Frontal cortex (tissue), 4 donors: ENCODE data around the gene PSME4. TPM values are rescaled to one million over a fixed set of nuclear protein-coding genes. Genes with fewer than 3 reads are reported as not detected.
A peak's percentile ranks its signal among the peaks of the same experiment; 100 is the strongest.
"Not testable (repeated sequence)": the region's sequence is repeated elsewhere in the genome, so short reads cannot be mapped to it uniquely, and the experiment has no call there.

Experiments
- DNase-seq, 2 donors: peaks; one replicate each; pipeline ENCODE4 v3.0.0; 2012; ENCODE audit warnings: low spot score in 2 of 2
- FAIRE-seq: peaks from 2 replicates; lab custom pipeline; 2012; peaks lifted over from hg19 to GRCh38; lab: Jason Lieb, UNC
- total RNA-seq: library from RNA; depleted of rRNA; stranded (reverse); fragments of >200 nt; gene quantifications from one replicate; pipeline ENCODE4 v1.2.3, GENCODE V29; 2014
- donor health status: control.
- donor health status: control.
- donor health status: control.

The PSME4 gene
- total RNA-seq, 1 donor from 2014 or later: 31.8 TPM

DNA sequence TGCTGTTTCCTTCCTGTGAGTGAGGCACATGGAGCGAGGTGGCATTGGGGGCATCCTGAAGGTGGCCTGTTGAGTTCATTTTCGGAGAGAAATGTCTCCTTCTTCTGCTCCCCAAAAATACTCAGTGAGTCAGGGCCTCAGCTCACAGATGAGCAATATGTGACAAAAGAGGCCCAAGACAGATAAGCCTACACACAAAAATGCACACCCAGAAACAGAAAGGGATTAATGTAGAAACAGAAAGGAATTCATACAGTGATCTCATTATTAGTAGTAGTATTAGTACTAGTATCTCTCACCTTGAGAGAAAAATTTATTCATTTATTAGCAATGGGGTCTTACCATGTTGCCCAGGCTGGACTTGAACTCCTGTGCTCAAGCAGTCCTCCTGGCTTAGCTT, 116.1 kb downstream of the PSME4 start:
- DNase-seq: no peak
- no peak for FAIRE-seq

DNA sequence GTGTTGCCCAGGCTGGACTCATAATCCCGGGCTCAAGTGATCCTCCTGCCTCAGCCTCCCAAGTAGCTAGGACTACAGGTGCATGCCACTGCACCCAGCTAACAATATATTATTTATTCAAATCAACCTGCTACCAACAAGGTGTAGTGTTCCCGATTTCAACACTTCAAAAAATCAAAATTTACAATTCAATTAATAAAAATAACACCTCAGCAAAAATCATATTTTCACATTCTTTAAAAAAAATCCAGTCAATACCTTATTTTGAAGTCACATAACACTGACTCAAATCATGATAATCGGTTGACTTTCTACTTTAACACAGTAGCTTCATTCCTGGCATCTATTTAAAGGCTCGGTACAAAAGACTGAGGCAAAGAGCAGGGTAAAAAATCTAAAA, 118.3 kb downstream of the PSME4 start:
- FAIRE-seq (no peak), DNase-seq (no peak)

DNA sequence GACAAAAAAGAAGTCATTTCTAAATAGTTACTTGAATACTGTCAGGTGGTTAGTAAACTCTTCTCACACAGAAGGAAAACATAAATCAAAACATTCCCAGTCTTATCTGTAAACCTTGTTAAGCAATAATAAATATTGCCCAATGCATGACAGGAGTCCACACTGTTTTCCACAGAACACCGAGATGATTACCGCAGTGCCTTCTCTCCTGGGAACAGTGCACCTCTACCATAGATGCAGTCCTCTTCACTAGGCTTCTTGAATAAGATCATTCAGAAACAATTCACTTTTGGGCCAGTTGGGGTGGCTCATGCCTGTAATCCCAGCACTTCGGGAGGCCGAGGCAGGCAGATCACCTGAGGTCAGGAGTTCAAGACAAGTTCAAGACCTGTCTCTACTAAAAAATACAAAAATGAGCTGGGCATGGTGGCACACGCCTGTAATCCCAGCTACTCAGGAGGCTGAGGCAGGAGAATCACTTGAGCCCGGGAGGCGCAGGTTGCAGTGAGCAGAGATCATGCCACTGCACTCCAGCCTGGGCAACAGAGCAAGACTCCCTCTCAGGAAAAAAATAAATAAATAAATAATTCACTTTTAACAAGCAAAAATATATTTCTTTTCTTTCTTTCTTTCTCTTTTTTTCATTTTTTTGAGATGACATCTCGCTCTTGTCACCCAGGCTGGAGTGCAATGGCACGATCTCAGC, 119.6 kb downstream of the PSME4 start:
- not testable (repeated sequence) for FAIRE-seq

DNA sequence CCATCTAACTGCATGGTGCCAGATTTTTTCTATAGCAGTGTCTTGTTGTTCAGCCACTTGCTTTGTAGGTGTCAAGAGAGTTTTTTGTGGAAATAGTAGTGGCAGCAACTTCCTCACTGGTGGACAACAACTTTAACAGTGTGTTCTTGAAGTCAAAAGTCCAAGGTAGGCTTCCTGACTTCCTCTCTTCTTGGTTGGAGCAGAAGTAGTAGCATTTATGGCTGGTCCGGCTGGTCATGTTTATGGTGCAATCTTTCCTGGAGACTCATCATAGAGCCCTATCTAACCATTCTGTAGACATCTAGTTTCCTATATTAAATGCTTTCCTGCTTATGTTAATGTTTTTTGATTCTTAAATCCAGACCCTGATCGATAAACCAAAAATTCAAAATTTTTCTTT, 122.7 kb downstream of the PSME4 start:
- FAIRE-seq: no peak
- no peak for DNase-seq

More for the DNA sequence above, 119.6 kb downstream of the PSME4 start:
- DNase-seq: not testable (repeated sequence)

DNA sequence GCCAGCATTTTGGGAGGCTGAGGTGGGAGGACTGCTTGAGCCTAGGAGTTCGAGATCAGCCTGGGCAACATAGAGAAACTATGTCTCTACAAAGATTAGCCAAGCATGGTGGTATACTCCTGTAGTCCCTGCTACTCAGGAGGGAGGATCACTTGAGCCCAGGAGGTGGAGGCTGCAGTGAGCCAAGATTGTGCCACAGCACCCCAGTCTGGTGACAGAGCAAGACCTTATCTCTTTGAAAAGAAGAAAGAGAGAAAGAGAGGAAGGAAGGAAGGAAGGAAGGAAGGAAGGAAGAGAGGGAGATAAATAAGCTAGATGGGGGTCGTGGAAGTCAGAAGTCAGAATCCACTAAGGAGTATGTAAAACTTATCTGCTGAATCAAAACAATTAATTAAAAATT, 127.2 kb downstream of the PSME4 start:
- FAIRE-seq (no peak), DNase-seq (no peak)

DNA sequence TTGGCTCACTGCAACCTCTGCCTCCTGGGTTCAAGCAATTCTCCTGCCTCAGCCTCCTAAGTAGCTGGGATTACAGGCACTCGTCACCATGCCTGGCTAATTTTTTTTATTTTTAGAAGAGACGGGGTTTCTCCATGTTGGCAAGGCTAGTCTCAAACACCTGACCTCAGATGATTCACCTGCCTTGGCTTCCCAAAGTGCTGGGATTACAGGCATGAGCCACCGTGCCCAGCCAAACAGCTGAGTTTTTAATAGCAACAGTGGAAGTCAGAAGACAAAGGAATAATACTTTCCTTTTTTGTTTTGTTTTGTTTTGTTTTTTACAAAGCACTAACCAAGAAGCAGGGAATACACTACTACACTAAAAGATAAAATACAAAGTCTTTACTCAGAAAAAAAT, 127.9 kb downstream of the PSME4 start:
- FAIRE-seq: no peak
- no peak for DNase-seq

DNA sequence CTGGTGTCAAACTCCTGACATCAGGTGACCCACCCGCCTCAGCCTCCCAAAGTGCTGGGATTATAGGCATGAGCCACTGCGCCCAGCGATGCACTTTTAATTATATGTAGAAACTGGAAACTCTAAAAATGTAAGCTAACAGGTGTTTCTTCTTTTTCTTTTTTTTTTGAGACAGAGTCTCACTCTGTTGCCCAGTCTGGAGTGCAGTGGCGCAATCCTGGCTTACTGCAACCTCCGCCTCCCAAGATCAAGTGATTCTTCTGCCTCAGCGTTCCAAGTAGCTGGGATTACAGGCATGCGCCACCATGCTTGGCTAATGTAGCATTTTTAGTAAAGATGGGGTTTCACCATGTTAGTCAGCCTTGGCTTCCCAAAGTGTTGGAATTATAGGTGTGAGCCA, 129.1 kb downstream of the PSME4 start:
- not testable (repeated sequence) for FAIRE-seq, DNase-seq

DNA sequence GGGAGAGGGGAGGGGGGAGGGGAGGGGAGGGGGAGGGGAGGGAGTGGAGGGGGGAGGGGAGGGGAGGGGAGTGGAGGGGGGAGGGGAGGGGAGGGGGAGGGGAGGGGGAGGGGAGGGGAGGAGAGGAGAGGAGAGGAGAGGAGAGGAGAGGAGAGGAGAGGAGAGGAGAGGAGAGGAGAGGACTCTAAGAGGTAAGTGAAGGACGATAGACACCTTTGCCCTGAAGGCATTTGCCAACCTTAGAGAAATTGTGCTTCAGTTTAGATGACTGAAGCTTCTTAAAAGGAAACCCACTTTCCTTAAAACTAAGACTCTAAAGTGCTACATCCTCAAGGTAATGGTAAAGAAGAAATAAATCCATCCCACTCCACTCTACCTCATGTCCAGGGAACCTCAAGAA, 130.2 kb downstream of the PSME4 start:
- DNase-seq (no peak), FAIRE-seq (no peak)

DNA sequence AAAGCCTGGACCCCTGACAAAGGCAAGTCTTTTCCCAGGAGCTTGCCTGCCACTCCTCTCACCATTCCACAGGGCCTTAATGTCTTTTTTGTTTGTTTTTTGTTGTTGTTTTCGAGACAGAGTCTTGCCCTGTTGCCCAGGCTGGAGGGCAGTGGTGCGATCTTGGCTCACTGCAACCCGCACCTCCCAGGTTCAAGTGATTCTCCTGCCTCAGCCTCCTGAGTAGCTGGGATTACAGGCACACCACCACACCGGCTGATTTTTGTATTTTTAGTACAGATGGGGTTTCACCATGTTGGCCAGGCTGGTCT, 140.9 kb downstream of the PSME4 start:
- FAIRE-seq: not testable (repeated sequence)

DNA sequence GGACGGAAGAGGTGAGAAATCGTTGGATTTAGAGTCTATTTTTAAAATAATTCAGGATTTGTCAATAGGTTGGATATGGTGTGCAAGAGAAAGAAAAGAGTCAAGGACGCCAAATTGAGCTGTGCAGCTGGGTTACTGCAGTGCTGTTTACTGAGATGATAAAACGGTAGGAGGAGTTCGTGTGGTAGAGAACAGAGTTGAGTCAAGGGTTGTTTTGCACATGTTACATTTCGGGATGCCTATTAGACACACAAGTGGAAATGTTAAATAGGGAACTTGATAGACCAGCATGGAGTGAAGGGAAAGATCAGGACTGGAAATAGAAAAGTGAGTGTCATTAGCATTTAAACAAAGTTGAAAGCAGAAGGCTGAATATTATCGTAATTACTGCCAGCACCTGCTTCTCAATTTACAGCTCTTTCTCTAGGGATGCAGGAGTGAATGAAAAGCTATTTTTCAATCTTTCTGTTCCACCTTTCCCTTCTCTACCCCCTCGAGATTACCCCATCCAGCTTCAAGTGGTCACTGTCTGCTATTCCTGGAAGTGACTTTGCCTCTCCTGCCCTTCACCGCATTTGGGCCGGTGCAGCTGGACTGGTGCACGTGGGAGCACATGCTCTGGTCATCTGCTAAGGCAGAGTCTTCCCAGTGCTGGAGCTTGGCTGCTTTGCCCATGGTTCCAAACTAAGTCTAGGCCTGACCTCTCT, 141.4 kb downstream of the PSME4 start:
- DNase-seq (no peak), FAIRE-seq (no peak)

More for the DNA sequence above, 140.9 kb downstream of the PSME4 start:
- not testable (repeated sequence) for DNase-seq

DNA sequence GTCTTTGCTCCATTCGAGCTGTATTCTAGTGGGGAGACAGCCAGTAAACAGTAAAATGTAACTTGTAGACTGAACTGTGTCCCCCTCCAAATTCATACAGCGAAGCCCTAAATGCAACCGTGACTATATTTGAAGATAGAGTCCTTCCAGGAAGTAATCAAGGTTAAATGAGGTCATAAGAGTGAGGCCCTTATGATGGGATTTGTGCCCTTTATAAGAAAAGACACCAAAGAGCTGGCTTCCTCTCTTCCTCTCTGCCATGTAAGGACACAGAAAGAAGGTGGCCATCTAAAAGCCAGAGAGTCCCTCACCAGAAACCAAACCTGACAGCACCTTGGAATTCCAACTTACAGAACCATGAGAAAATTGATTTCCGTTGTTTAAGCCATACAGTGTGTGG, 142.5 kb downstream of the PSME4 start:
- DNase-seq (no peak), FAIRE-seq (no peak)

DNA sequence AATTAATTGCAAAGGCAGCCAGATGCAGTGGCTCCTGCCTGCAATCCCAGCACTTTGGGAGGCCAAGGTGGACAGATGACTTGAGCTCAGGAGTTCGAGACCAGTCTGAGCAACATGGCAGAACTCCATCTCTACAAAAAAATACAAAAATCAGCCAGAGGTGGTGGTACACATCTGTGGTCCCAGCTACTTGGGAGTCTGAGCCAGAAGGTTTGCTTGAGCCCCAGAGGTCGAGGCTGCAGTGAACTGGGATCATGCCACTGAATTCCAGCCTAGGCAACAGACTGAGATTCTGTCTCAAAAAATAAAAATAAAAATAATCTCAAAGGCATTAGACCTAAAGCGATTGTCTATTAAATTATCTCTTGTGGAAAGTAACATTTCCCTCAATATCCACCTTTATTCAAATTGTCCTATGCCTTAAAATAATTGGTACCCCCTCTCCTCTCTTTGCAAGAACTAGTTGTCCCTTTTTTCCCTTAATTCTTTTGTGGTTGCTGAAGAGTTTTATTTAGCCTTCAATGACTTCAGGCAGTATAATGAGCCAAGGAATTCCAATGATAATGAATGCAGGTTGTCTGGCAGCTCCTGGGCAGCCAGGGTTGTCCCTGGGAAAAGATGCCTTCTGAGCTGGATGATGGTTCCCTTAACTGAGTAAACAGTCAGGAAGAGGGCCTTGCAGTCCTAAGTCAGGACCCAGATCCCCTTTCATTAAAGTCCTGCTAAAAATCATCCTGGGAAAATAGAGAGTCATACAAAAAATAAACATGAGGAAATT, 143.2 kb downstream of the PSME4 start:
- DNase-seq (no peak), FAIRE-seq (no peak)

DNA sequence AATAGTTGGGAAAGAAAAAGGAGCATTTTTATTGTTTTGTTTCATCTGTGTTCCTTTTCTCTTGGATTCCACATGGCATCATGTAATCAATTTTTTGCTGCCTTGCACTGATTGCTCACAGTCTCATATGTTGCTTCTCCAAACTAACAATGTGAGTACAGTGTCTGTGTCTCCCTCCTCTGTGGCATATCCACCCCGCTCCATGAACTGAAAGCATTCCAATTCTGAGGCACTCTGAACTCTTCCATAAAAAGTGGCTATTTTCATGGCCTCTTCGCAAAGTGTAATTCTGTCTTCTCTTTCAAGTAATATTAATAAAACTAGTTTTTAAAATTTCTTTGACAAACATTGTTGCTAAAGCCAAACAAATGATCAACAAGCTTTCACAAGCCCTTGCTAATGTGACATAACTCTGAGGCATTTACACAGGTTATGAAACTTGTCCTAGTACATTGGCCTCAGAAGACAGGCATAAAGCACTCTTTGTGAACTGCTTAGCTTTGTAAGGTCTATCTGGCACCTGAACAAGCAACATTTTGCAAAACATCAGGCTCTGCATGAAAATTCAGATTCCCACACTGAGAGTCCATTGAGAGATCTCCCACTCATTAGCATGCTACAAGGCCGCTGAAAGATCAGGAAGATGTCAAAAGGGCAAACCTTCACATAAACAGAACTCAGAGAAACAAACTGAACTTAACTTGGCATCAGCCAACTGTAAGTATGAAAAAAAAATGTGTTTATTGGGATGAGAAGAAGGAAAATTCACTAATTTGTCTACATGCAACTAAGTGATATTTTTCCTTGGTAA, 144.0 kb downstream of the PSME4 start:
- no peak for FAIRE-seq
- DNase-seq: peak in 1 of 2 donors; percentile 20

DNA sequence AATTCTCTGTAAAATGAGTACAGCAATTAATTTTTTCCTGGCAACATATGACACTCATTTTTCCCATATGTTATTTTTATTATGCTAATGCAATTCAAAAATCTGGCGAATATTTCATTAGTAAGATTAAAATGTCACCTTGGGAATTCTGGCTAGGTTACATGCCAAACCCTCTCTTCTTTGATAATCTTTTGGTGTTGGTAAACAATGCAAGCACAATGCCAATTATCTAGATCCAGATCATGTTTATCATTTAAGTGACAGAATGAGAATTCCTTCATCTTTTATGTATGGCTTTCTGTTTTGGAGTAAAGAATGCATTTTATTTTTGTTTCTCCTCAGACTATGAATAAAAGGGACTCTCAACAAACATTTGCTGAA, 144.8 kb downstream of the PSME4 start:
- no peak for FAIRE-seq
- no peak for DNase-seq

DNA sequence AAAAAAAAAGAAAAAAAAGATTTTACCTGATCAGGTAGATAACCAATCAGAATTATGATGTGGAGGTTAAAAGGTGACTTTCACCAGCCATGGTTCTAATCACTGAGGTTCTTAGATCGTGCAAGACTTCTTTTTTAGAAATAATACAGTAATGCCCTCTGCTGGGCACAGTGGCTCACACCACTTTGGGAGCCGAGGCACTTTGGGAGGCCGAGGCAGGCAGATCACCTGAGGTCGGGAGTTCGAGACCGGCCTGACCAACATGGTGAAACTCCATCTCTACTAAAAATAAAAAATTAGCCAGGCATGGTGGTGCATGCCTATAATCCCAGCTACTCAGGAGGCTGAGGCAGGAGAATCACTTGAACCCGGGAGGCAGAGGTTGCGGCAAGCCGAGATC, 147.2 kb downstream of the PSME4 start:
- FAIRE-seq, DNase-seq: not testable (repeated sequence)

DNA sequence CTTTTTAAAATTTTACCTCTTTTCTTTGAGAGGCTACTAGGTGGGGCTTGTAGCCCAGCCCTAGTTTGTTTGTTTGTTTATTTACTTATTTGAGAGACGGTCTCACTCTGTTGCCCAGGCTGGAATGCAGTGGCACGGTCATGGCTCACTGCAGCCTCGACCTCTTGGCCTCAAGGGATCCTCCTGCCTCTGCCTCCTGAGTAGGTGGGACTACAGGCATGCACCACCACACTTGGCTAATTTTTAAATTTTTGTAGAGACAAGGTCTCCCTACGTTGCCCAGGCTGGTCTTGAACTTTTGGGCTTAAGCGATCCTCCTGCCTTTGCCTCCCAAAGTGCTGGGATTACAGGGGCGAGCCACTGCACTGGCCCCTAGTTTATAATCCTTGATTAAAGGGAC, 149.0 kb downstream of the PSME4 start:
- DNase-seq: no peak
- FAIRE-seq: no peak

DNA sequence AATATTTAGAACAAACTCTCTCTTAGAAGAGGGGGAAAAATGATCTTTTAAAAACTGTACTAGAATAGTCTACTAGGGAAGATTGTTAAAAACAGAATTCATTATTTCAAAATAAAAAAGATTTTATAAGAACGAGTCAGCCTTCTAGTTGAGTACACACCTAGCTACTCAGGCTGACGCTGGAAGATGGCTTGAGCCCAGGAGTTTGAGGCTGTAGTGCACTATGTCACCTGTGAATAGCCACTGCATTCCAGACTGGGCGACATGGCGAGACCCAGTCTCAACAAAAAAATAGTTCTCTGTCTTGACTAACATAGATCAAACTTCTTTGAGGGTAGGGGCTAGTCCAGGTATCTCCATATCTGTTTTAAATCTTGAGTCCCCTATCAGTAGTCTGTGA, 150.1 kb downstream of the PSME4 start:
- DNase-seq (no peak), FAIRE-seq (no peak)

DNA sequence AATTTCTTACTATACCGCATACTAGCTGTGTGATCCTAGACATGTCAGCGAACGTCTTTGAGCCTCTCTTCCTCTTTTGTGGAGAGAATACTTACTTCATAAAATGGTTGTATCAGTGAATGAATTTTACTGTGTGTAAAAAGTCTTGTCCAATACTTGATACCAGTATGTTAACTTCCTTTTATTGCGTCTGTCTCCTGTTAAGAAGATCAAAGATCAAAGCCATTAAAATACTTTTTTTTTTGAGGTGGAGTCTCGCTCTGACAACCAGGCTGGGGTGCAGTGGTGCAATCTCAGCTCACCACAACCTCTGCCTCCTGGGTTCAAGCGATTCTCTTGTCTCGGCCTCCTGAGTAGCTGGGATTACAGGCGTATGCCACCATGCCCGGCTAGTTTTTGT, 150.7 kb downstream of the PSME4 start:
- FAIRE-seq: no peak

DNA sequence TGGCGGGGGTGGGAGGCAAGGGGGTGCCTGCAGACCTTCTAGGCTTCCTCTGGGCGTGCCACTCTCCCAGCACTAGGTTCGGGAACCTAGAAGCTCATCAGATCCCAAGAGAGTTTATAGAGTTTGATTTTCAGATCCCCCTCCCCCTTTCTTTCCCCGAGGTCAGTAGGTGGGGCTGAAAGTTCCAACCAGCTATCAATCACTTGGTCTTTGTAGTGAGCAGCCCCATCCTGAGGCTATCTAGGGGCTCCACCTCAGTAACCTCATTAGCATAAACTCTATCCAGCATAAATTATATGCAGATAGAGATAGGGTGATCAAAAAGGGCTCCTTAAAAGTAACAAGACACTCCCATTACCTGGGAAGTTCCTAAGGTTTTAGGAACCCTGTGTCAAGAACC, 151.2 kb downstream of the PSME4 start:
- no peak for FAIRE-seq
- DNase-seq: no peak

More for the DNA sequence above, 150.7 kb downstream of the PSME4 start:
- no peak for DNase-seq

DNA sequence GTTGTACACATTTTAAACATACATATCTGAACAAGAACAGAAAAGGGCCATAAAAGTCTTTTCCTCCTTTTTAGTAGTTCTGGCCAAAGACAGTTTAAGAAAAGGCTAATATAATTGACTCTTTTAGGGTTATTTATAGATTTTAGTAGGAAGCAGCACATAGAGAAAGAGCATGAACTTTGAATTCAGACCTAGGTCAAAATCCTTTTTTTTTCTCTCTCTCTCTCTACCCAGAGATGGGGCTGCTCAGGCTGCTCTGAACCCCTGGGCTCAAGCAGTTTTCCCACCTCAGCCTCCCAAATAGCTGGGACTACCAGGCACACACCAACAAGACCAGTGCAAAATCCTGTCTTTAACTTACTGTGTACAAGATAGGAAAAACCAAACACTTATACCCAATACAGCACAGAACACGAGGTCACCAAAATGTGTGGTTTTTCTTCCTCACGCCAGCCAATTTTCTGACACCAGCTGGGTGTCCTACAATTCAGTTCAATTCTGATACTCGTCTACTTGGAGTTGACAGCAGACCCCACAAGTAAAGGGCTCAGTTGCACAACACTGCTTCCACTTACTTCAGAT, 151.8 kb downstream of the PSME4 start:
- DNase-seq (no peak), FAIRE-seq (no peak)
